ENCODE data around the gene FHL2.
A peak's percentile ranks its signal among the peaks of the same experiment; 100 is the strongest.

The FHL2 gene

GRCh38 chr2:105417857-105418436 lies 19.1 kb upstream of the FHL2 start:
- Histone ChIP-seq H3K27me3 (ENCODE audit: insufficient read depth, low read length, poor library complexity, severe bottlenecking) (no peaks in the 10 kb centered on the region), H3K9me3 (ENCODE audit: insufficient read depth, low read depth, low read length) (peaks cover 14% of the 10 kb centered on the region; the same call in 1 of the 2 replicates), H3K4me1 (ENCODE audit: insufficient read depth, low read length, poor library complexity, severe bottlenecking) (peaks cover 42% of the 10 kb centered on the region), H3K9ac (ENCODE audit: low read depth, low read length, poor library complexity, severe bottlenecking) (no peak overlapping the region), H2AFZ (ENCODE audit: low read length) (no peak overlapping the region), H3K36me3 (ENCODE audit: insufficient read depth, low read length) (no peaks in the 10 kb centered on the region), H3K4me3 (ENCODE audit: low read length, poor library complexity, severe bottlenecking) (no peak overlapping the region), H3F3A (ENCODE audit: low read depth) (peaks cover 3% of the 10 kb centered on the region; the same call in 1 of the 2 replicates), H3K4me2 (ENCODE audit: low read depth, low read length, poor library complexity, severe bottlenecking) (peak overlapping the region; percentile 3), H3K9me2 (replicated peaks; ENCODE audit: low read depth, low read length) (no peaks in the 10 kb centered on the region), H3K79me2 (ENCODE audit: insufficient read depth, low read length) (no peaks in the 10 kb centered on the region), H4K20me1 (ENCODE audit: insufficient read depth, low read length, poor library complexity, severe bottlenecking) (no peaks in the 10 kb centered on the region)
- TF ChIP-seq EZH2phosphoT487 (IDR thresholded peaks at IDR 0.05; ENCODE audit: borderline replicate concordance) (peak; percentile 15; the same call in 1 of the 2 replicates), CTCF (conservative IDR thresholded peaks at IDR 0.05; ENCODE audit: low read length) (no peak)

- H3K27me3 ChIP-seq (ENCODE audit: insufficient read depth, low read length, poor library complexity, severe bottlenecking), result no peaks in the 10 kb centered on the region
- no peaks in the 10 kb centered on the region for H3K36me3 ChIP-seq (ENCODE audit: insufficient read depth, low read length)
- H2AFZ ChIP-seq (ENCODE audit: low read length), result no peak overlapping the region
- peaks cover 42% of the 10 kb centered on the region for H3K4me1 ChIP-seq (ENCODE audit: insufficient read depth, low read length, poor library complexity, severe bottlenecking)
- no peaks in the 10 kb centered on the region for H4K20me1 ChIP-seq (ENCODE audit: insufficient read depth, low read length, poor library complexity, severe bottlenecking)
- peak overlapping the region; percentile 61 for H3K4me2 ChIP-seq (ENCODE audit: low read depth, low read length, poor library complexity, severe bottlenecking)
- TF ChIP-seq CTCF (conservative IDR thresholded peaks at IDR 0.05; ENCODE audit: low read length), result no peak
- no peak for TF ChIP-seq EZH2phosphoT487 (IDR thresholded peaks at IDR 0.05; ENCODE audit: borderline replicate concordance)
- no peaks in the 10 kb centered on the region for H3K79me2 ChIP-seq (ENCODE audit: insufficient read depth, low read length)
- no peak overlapping the region for H3K9ac ChIP-seq (ENCODE audit: low read depth, low read length, poor library complexity, severe bottlenecking)
- no peaks in the 10 kb centered on the region for H3K9me2 ChIP-seq (replicated peaks; ENCODE audit: low read depth, low read length)
- peaks cover 3% of the 10 kb centered on the region; the same call in 1 of the 2 replicates for H3F3A ChIP-seq (ENCODE audit: low read depth)
- peak overlapping the region; percentile 41 for H3K4me3 ChIP-seq (ENCODE audit: low read length, poor library complexity, severe bottlenecking)
- H3K9me3 ChIP-seq (ENCODE audit: insufficient read depth, low read depth, low read length), result peaks cover 14% of the 10 kb centered on the region; the same call in 1 of the 2 replicates
Observed at GRCh38 chr2:105416156-105416555, 17.3 kb upstream of the FHL2 start.

GRCh38 chr2:105415007-105415406 lies 16.2 kb upstream of the FHL2 start:
- no peak overlapping the region for H3K4me2 ChIP-seq (ENCODE audit: low read depth, low read length, poor library complexity, severe bottlenecking)

More at GRCh38 chr2:105415007-105415406, 16.2 kb upstream of the FHL2 start:
- Histone ChIP-seq H3K9me3 (ENCODE audit: insufficient read depth, low read depth, low read length) (peaks cover 11% of the 10 kb centered on the region; the same call in 1 of the 2 replicates), H3K9me2 (replicated peaks; ENCODE audit: low read depth, low read length) (no peaks in the 10 kb centered on the region), H3K4me1 (ENCODE audit: insufficient read depth, low read length, poor library complexity, severe bottlenecking) (peaks cover 53% of the 10 kb centered on the region), H3F3A (ENCODE audit: low read depth) (peaks cover 3% of the 10 kb centered on the region; the same call in 1 of the 2 replicates), H3K9ac (ENCODE audit: low read depth, low read length, poor library complexity, severe bottlenecking) (no peak overlapping the region), H4K20me1 (ENCODE audit: insufficient read depth, low read length, poor library complexity, severe bottlenecking) (no peaks in the 10 kb centered on the region), H3K36me3 (ENCODE audit: insufficient read depth, low read length) (no peaks in the 10 kb centered on the region), H3K79me2 (ENCODE audit: insufficient read depth, low read length) (no peaks in the 10 kb centered on the region), H3K27me3 (ENCODE audit: insufficient read depth, low read length, poor library complexity, severe bottlenecking) (no peaks in the 10 kb centered on the region), H2AFZ (ENCODE audit: low read length) (no peak overlapping the region), H3K4me3 (ENCODE audit: low read length, poor library complexity, severe bottlenecking) (no peak overlapping the region)
- TF ChIP-seq CTCF (conservative IDR thresholded peaks at IDR 0.05; ENCODE audit: low read length), result no peak
- TF ChIP-seq EZH2phosphoT487 (IDR thresholded peaks at IDR 0.05; ENCODE audit: borderline replicate concordance), result no peak
